ENCODE results near the gene LIMS2. TPM values are rescaled to one million over a fixed set of nuclear protein-coding genes. Genes with fewer than 3 reads are reported as not detected.

Gene LIMS2
- total and polyA plus RNA-seq, 2 donors = 18.7 to 346 TPM

- no peaks in the 10 kb centered on the region for H3K4me1 ChIP-seq (ENCODE audit: insufficient read depth)
- WGBS = 84% methylated on average over 11 of the region's 11 CpGs
- DNase-seq (ENCODE audit: extremely low spot score) = no peak
Measured at GRCh38 chr2:127611076-127611925, 64.0 kb downstream of the LIMS2 start.

GRCh38 chr2:127610561-127610960, 64.8 kb downstream of the LIMS2 start:
- 89% methylated on average over 1 of the region's 1 CpG for WGBS
- no peak overlapping the region for H3K27ac ChIP-seq (ENCODE audit: low read depth)
- DNase-seq (ENCODE audit: extremely low spot score) = no peak
- no peak overlapping the region for H3K4me3 ChIP-seq (ENCODE audit: low read depth, low read length)
- H3K36me3 ChIP-seq (ENCODE audit: insufficient read depth) = no peaks in the 10 kb centered on the region
- no peaks in the 10 kb centered on the region for H3K4me1 ChIP-seq (ENCODE audit: insufficient read depth)

More at GRCh38 chr2:127611076-127611925, 64.0 kb downstream of the LIMS2 start:
- no peak overlapping the region for H3K4me3 ChIP-seq (ENCODE audit: low read depth, low read length)
- no peak overlapping the region for H3K27ac ChIP-seq (ENCODE audit: low read depth)
- H3K36me3 ChIP-seq (ENCODE audit: insufficient read depth) = no peaks in the 10 kb centered on the region

GRCh38 chr2:127609818-127610217, 65.5 kb downstream of the LIMS2 start:
- no peaks in the 10 kb centered on the region for H3K36me3 ChIP-seq (ENCODE audit: insufficient read depth)
- H3K27ac ChIP-seq (ENCODE audit: low read depth) = no peak overlapping the region
- no peak overlapping the region for H3K4me3 ChIP-seq (ENCODE audit: low read depth, low read length)
- H3K4me1 ChIP-seq (ENCODE audit: insufficient read depth) = no peaks in the 10 kb centered on the region
- no peak for DNase-seq (ENCODE audit: extremely low spot score)
- 94% methylated on average over 8 of the region's 8 CpGs for WGBS

DNA sequence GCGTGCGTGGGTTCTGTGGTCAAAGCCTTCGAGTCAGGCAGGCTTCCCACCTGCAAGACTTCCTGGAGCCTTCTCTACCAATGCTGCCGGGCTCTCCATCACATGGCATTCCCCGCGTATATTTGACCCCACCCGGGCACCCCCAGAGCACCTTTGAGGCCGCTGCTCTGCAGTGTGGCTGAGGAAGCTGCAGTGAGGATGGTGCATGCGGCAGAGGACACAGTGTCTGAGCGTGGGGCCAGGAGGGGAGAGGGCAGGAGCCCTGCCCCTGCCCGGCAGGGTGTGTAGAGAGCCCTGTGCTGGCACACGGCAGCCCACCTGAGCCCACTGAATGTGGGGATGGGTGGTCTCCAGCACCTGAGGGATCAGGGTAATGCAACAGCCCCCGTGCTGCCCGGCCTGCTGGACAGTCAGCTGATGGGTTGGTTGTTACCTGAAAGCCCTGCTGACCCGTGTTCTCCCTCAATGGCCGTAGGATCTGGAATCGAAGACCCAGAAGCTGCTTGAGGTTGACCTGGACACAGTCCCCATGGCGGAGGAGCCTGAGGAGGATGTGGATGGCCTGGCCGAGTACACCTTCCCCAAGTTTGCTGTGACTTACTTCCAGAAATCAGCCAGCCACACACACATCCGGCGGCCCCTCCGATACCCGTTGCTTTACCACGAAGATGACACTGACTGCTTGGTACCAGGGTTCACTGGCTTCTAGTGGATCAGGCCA, 66.1 kb downstream of the LIMS2 start:
- no peaks in the 10 kb centered on the region for H3K4me1 ChIP-seq (ENCODE audit: insufficient read depth)
- H3K27ac ChIP-seq (ENCODE audit: low read depth) = no peak overlapping the region
- no peak overlapping the region for H3K4me3 ChIP-seq (ENCODE audit: low read depth, low read length)
- no peak for DNase-seq (ENCODE audit: extremely low spot score)
- H3K36me3 ChIP-seq (ENCODE audit: insufficient read depth) = no peaks in the 10 kb centered on the region
- 90% methylated on average over 24 of the region's 24 CpGs for WGBS

DNA sequence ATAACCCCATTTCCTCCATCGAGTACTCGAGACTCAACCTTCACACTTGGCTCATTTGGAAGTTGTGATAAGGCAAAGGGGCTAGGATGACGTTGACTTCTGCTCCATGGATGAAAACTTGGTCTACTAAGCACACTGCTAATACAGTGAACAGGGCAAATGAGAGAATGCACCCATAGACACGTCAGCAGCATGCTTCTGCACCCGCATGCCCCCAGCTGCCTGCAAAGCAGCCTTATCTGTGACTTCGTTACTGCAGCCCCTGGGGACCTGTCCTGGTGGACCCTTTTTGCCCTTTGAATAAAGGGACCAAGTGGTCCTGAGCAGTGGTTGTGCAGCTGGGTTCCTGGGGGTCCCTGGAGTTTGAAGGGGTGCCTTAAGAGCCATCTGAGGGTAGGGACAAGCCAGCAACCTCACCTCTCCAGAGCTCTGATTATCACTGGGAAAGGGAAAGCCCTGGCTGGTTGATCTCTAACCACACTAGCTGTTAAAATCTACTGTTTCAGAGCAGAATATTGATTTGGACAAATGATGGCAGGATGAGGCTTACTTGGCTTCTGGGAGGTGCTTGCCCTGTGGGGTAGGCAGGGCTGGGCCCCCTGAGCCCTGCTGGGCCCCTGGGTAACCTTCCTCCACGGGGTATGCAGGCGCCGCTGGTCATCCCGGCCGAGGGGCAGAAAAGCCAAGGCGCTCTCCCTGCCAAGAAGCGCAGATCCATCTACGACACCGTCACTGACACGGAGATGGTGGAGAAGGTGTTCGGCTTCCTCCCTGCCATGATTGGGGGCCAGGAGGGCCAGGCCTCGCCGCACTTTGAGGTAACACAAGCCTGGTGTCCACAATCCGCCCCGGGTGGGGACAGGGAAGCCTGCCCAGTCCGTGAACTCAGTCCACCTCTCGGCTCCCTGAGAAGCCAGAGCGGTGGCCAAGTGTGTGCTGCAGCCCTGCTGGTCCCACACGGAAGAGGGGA, 67.0 kb downstream of the LIMS2 start:
- 83% methylated on average over 25 of the region's 25 CpGs for WGBS

DNA sequence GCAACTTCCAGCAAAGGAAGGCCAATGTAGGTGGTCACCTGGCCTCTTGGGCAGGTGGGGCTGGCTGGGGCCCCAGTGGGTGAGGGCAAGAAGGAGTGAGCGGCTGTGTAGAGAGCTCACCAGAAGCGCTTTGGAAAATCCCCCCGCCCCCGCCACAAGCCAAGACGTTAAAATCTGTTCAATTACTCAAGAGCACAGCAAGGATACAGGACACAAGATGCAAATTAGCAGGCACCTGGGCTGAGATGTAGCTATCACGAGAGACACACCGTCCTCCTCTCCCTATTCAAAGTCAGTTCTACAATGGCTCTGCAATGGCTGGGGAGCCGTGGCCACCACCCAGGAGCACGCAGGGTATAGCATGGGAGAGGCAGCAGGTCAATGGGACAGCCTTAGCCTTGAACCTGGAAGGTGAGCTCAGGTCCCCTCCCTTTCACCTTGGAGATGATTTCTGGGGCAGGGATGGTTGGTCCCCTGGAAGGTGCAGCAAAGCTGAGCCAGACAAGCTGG, 67.9 kb downstream of the LIMS2 start:
- Histone ChIP-seq H3K4me3 (ENCODE audit: low read depth, low read length) (no peak overlapping the region), H3K27ac (ENCODE audit: low read depth) (no peak overlapping the region), H3K4me1 (ENCODE audit: insufficient read depth) (no peaks in the 10 kb centered on the region), H3K36me3 (ENCODE audit: insufficient read depth) (no peaks in the 10 kb centered on the region)
- no peak for DNase-seq (ENCODE audit: extremely low spot score)
- WGBS = 92% methylated on average over 9 of the region's 9 CpGs

More for the DNA sequence above, 67.0 kb downstream of the LIMS2 start:
- no peaks in the 10 kb centered on the region for H3K4me1 ChIP-seq (ENCODE audit: insufficient read depth)
- H3K27ac ChIP-seq (ENCODE audit: low read depth) = no peak overlapping the region
- DNase-seq (ENCODE audit: extremely low spot score) = no peak
- H3K4me3 ChIP-seq (ENCODE audit: low read depth, low read length) = no peak overlapping the region
- no peaks in the 10 kb centered on the region for H3K36me3 ChIP-seq (ENCODE audit: insufficient read depth)

DNA sequence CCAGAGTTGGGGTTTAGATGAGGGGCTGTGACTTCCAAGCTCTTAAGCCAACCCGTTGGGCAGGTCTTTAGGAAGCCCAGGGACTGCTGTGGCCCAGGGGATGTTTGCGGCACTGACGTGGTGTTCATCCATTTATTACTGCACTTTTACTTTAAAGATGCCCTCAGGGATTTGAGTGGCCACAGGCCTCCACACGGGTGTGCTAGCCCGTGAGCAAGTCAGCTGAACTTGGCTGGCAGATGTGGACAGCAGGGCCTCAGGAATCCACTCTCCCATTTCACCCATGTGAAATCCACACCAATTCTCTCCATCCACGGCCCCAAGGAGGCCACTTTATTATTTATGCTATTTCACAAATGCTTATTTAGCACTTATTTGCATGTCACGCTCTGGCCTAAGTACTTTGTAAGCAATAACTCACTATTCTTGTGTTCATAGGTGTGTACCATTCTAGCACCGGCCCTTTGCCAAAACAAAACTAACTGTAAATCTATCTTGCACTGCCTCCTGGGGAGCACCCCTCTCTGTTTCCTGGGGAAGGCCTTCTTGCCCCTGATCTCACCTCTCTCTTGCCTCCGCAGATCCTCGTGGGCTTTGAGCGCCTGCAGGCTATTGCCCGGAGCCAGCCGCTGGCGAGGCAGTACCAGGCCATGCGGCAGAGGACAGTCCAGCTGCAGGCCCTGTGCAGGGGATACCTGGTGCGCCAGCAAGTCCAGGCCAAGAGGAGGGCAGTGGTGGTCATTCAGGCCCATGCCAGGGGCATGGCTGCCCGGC, 68.5 kb downstream of the LIMS2 start:
- Histone ChIP-seq H3K36me3 (ENCODE audit: insufficient read depth) (no peaks in the 10 kb centered on the region), H3K27ac (ENCODE audit: low read depth) (no peak overlapping the region), H3K4me3 (ENCODE audit: low read depth, low read length) (no peak overlapping the region), H3K4me1 (ENCODE audit: insufficient read depth) (no peaks in the 10 kb centered on the region)
- DNase-seq (ENCODE audit: extremely low spot score) = no peak
- WGBS = 93% methylated on average over 17 of the region's 17 CpGs

GRCh38 chr2:127605691-127606263, 69.6 kb downstream of the LIMS2 start:
- no peaks in the 10 kb centered on the region for H3K4me1 ChIP-seq (ENCODE audit: insufficient read depth)
- 89% methylated on average over 7 of the region's 7 CpGs for WGBS
- H3K4me3 ChIP-seq (ENCODE audit: low read depth, low read length) = no peak overlapping the region
- DNase-seq (ENCODE audit: extremely low spot score) = no peak
- no peaks in the 10 kb centered on the region for H3K36me3 ChIP-seq (ENCODE audit: insufficient read depth)
- no peak overlapping the region for H3K27ac ChIP-seq (ENCODE audit: low read depth)

- Histone ChIP-seq H3K4me3 (ENCODE audit: low read depth, low read length) (no peak overlapping the region), H3K36me3 (ENCODE audit: insufficient read depth) (no peaks in the 10 kb centered on the region), H3K4me1 (ENCODE audit: insufficient read depth) (no peaks in the 10 kb centered on the region), H3K27ac (ENCODE audit: low read depth) (no peak overlapping the region)
- WGBS = 71% methylated on average over 8 of the region's 8 CpGs
- no peak for DNase-seq (ENCODE audit: extremely low spot score)
Measured at GRCh38 chr2:127604986-127605385, 70.3 kb downstream of the LIMS2 start.

DNA sequence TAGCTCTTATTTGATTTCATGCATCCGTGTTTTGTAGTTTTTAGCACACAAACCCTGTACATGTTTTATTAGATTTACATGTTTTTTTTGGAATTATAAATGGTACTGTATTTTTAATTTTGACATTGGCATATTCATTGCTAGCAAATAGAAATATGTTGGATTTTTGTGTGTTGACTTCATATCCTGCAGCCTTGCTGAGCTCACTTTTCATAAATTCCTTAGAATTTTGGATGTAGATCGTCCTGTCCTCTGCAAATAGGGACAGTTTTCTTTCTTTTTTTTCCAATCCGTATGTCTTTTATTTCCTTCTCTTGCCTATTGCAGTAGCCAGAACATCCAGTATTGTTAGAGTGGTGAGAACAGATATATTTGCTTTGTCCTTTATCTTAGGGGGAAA, 76.1 kb downstream of the LIMS2 start:
- no peaks in the 10 kb centered on the region for H3K4me1 ChIP-seq (ENCODE audit: insufficient read depth)
- H3K27ac ChIP-seq (ENCODE audit: low read depth) = no peak overlapping the region
- H3K36me3 ChIP-seq (ENCODE audit: insufficient read depth) = no peaks in the 10 kb centered on the region
- 68% methylated on average over 3 of the region's 3 CpGs for WGBS
- H3K4me3 ChIP-seq (ENCODE audit: low read depth, low read length) = no peak overlapping the region
- no peak for DNase-seq (ENCODE audit: extremely low spot score)

- DNase-seq (ENCODE audit: extremely low spot score) = no peak
- no peaks in the 10 kb centered on the region for H3K36me3 ChIP-seq (ENCODE audit: insufficient read depth)
- H3K4me1 ChIP-seq (ENCODE audit: insufficient read depth) = no peaks in the 10 kb centered on the region
- no peak overlapping the region for H3K4me3 ChIP-seq (ENCODE audit: low read depth, low read length)
- 91% methylated on average over 3 of the region's 3 CpGs for WGBS
- no peak overlapping the region for H3K27ac ChIP-seq (ENCODE audit: low read depth)
Measured at GRCh38 chr2:127598711-127599110, 76.6 kb downstream of the LIMS2 start.

GRCh38 chr2:127597984-127598380, 77.3 kb downstream of the LIMS2 start:
- no peaks in the 10 kb centered on the region for H3K36me3 ChIP-seq (ENCODE audit: insufficient read depth)
- no peaks in the 10 kb centered on the region for H3K4me1 ChIP-seq (ENCODE audit: insufficient read depth)
- WGBS = 76% methylated on average over 4 of the region's 4 CpGs
- no peak overlapping the region for H3K27ac ChIP-seq (ENCODE audit: low read depth)
- DNase-seq (ENCODE audit: extremely low spot score) = no peak
- H3K4me3 ChIP-seq (ENCODE audit: low read depth, low read length) = no peak overlapping the region

All from urinary bladder (tissue), 4 donors.